HEK293 (cell line): ENCODE measurements around the gene FGF9.

Experiments
- TSHZ1 ChIP-seq: fragments of 450-650 bp; formaldehyde crosslinking; IDR thresholded peaks from 2 replicates; pipeline ENCODE4 v1.5.1; 2016; ENCODE audit warnings: missing biosample characterization, missing genetic modification characterization, borderline replicate concordance
- ZBTB10 ChIP-seq: fragments of 450-650 bp; formaldehyde crosslinking; IDR thresholded peaks from 2 replicates; pipeline ENCODE4 v1.5.1; 2016; ENCODE audit warnings: missing biosample characterization, missing genetic modification characterization
- ZBTB49 ChIP-seq: fragments of 450-650 bp; formaldehyde crosslinking; IDR thresholded peaks from 2 replicates; pipeline ENCODE4 v1.5.1; 2016; ENCODE audit warnings: missing biosample characterization, missing genetic modification characterization, low read depth

DNA sequence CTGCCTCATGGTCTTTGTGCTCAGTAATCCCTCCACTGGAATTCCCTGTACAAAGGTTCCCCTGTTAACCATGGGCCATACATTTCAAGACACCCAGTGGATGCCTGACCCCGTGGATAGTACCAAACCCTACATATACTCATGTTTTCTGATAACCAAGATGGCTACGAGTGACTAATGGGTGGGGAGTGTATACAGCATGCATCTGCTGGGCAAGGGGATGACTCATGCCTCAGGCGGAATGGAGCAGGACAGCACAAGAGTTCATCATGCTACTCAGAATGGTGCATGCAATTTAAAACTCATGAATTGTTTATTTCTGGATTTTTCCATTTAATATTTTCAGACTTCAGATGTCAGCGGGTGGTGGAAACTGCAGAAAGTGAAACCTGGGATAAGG is 13.3 kb upstream of the FGF9 start:
- TF ChIP-seq ZBTB49 (no peak), ZBTB10 (no peak), TSHZ1 (tag by site-specific recombination) (no peak)
